Epidermal melanocyte (primary cell): Measurements from ENCODE around the gene ANKMY2.
"Not testable (repeated sequence)": the region's sequence is repeated elsewhere in the genome, so short reads cannot be mapped to it uniquely, and the experiment has no call there.

Source experiments
- DNase-seq: peaks from one replicate; pipeline ENCODE4 v3.0.0; 2011; ENCODE audit warnings: low spot score; ENCODE audit not compliant: insufficient read length

ANKMY2 gene

GRCh38 chr7:16627236-16627635 is 18.3 kb downstream of the ANKMY2 start:
- no peak for DNase-seq

GRCh38 chr7:16626388-16626787 is 19.2 kb downstream of the ANKMY2 start:
- no peak for DNase-seq

DNA sequence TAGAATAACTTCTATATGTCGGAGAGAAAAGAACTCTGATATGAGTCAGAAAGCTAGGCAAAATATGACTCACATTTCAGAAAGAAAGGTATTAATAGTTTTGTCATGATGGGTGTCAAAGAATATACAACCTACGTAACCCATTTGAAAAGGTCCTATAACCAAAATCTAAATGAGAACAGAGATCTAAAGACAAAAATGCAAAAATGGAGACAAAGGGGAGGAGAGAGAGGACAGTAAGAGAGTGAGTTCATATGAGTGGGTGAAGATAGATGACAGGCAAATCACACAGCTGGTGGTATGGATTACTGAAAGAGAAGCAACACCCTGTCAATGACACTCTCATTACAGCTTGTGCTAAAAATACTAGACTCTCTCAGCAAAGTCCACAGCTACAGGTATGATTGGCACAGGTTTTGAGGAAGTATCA is 25.6 kb downstream of the ANKMY2 start:
- DNase-seq: no peak

GRCh38 chr7:16616542-16616941 is 29.0 kb downstream of the ANKMY2 start:
- no peak for DNase-seq

- no peak for DNase-seq
Observed at GRCh38 chr7:16616122-16616521, 29.4 kb downstream of the ANKMY2 start.

DNA sequence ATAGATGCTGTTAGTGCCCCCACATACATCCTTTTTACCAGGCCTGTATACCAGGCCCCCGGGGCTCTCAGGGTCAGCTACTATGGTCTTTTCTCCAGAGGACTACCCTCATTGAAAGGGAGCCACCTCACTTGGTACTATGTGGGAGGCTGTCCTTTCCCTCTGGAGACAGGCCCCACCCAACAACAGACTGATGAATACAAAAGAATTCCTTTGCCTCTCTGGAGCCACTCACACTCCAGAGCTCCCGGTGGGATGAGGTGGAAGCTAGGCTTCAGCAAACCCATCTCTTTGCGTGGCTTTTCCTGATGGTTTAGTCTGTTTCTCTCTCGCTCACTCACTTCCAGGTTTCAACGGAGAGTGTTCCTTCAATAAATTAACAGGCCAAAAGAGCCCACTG is 30.3 kb downstream of the ANKMY2 start:
- no peak for DNase-seq

DNA sequence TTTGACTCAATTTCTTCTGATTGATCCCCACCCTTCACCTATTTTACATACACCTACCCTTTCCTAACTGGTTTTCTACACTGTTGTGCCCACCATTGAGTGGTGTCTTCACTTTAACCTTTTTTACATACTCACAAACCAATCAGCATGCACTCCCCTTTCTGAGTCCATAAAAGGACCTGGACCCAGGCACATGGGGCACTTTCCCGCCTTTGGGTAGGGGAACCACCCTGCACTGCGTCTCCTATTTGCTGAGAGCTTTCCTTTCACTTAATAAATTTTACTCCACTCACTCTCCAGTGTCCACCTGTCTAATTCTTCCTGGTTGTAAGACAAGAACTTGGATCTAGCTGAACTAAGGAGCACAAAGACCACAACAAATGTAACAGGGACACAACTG is 33.8 kb downstream of the ANKMY2 start:
- no peak for DNase-seq

DNA sequence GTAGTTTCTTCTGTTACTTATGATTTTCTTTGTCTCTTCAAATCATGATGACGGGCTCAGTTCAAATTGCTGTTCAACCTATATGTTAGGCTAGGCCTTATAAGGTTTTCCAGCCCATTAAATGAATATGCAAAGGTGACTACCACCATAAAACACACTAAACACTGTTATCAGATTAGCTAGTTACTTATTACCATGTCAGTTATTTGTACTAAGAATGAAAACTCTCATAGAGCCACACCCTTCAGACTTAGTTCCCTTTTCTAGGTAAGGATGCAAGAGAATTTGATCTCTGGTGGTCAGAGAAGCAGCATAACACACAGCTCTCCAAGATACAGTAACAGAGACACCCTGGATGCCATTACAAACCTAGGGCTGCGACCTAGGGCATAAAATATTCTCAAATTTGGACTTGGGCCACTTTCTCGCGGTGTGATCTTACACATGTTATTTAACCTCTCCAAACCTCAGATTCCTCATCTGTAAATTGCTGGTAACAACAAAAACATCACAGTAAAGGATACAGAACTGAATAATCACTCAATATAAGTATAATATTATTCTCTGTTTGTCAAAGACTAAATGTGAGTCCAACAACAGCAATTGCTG is 35.6 kb downstream of the ANKMY2 start:
- DNase-seq: no peak

DNA sequence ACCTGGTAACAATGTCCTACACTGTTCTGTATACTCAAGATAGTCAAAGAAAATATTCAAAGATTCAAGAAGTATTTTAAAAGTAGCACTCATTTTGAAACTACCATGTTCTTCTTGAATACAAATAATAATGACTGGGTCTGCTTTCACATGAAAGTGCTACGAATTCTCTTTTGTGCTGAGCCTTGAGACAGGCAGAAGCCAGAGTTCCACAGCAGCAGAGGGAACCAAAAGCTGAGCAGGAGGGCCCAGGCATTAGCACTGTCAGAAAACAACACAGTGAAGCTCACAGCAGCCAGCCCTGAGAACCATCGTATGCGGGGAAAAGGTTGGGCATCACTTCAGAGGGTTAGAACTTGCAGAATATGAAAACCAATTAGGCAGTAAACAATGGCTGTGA is 38.9 kb downstream of the ANKMY2 start:
- DNase-seq: no peak

- no peak for DNase-seq
Observed at GRCh38 chr7:16604054-16604453, 41.5 kb downstream of the ANKMY2 start.

- no peak for DNase-seq
Observed at GRCh38 chr7:16603633-16604032, 41.9 kb downstream of the ANKMY2 start.

DNA sequence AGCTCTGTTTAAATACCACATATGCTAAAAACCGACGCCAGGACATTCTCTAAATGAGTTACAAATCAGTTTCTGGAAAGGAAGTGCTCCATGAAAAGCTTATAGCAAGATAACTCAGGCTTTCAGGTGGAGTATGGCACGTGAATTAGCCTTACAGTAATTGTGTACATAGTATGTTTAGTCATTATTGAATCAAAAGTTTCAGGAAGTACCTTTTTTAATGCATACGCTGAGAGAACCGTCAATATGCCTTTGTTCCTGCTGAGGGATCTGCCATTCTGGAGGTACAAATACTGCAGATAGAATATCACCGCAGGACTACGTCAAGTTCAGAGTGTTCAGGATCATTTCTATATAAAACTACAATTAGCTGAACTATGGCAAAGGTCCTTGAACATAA is 45.7 kb downstream of the ANKMY2 start:
- no peak for DNase-seq

- no peak for DNase-seq
Observed at GRCh38 chr7:16598015-16598414, 47.5 kb downstream of the ANKMY2 start.

GRCh38 chr7:16595596-16595995 is 50.0 kb downstream of the ANKMY2 start:
- DNase-seq: not testable (repeated sequence)

- DNase-seq: no peak
Observed at GRCh38 chr7:16594676-16595075, 50.9 kb downstream of the ANKMY2 start.

DNA sequence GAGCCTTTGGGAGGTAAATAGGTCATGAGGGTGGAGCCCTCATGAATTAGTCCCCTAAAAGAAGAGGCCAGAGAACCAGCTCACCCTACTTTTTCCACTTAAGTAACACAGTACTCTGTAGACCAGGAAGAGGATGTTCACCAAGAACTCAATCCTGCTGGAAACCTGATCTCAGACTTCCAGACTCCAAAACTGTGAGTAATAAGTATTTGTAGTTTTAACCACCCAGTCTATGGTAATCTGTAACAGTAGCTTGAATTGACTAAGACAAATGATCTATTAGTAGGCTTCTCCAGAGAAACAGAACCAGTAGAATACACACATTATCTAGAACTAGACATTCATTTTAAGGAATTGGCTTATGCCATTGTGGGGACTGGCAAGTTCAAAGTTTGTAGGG is 51.5 kb downstream of the ANKMY2 start:
- no peak for DNase-seq

GRCh38 chr7:16592395-16592794 is 53.2 kb downstream of the ANKMY2 start:
- DNase-seq: no peak

- no peak for DNase-seq
Observed at GRCh38 chr7:16590424-16590823, 55.1 kb downstream of the ANKMY2 start.

DNA sequence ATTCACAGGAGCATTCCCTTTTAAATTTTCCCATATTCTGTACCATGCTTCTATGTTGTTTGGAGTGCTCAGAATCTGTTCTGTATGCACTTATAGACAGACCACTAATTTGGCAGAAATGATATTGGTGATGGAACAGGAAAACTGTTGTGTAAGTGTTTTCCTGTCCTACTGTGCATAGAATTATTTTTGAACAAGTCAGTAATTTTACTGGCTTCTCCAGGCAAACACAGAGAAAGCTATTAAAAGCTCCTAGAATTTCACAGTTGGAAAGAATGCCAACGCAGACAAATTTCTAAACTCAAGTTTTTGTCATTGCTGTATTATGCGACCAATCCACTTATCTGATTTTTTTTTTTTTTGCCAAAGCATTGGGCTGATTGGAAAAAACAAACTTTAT is 55.7 kb downstream of the ANKMY2 start:
- no peak for DNase-seq

DNA sequence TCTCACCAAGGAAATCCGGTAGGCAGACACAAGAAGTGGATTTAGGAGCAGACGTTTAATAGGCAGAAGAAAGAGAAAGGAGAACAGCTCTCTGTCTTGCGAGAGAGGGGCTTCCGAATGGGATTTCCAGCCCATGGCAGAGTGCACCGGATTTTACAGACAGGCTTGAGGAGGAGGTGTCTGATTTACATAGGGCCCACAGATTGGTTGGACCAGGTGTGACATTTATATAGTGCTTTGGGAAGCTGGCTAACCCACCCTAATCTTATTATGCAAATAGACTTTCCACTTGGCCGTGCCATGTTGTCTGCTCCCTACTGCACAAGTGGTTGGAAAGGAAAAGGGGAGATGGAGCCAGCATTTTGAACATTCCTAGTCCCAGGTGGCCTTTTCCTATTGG is 57.8 kb downstream of the ANKMY2 start:
- no peak for DNase-seq

GRCh38 chr7:16587129-16587528 is 58.4 kb downstream of the ANKMY2 start:
- DNase-seq: no peak

DNA sequence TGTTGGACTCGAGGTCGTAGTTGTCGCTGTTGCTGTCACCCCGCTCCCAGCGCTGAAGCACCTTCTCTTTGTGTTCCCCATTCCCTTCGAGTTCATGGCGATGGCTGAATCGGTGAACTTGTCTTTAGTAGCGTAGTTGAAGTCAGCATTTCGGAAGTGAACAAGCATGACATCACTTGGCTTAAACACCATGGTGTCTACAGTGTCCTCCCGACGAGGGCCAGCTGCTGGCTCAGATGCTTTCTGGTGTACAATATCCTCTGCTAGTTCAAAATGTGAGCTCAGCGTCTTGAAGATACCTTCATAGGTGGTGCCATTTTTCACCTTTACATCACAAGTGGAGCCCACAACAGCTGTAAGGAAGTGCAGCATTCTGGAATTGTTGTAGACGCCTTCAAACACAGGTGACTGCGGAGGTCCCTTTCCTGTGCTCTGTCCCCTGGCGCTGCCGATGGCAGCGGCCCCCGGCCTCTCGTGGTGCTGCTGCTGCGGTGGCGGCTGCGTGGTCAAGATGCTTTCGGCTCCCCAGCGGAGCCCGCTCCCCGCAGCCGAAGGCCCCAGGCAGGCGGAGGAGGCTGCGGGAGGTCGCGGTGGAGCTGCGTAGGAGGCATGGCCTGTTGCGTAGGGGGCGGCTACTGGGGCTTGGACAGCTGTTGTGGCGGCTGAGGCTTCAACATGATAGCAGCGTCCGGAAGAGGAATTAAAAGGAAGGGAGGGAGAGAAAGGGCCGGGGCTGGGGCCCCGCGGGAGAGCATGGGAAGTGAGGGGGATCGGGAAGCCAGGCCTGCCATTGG is 59.3 kb downstream of the ANKMY2 start:
- DNase-seq: no peak

- DNase-seq: no peak
Observed at GRCh38 chr7:16585540-16585939, 60.0 kb downstream of the ANKMY2 start.
